Fibroblast of skin of back (primary cell): Measurements from ENCODE around the gene NOTCH3.

Source experiments
- DNase-seq: peaks from one replicate; pipeline ENCODE4 v3.0.0-alpha.2; 2013

Gene NOTCH3

DNA sequence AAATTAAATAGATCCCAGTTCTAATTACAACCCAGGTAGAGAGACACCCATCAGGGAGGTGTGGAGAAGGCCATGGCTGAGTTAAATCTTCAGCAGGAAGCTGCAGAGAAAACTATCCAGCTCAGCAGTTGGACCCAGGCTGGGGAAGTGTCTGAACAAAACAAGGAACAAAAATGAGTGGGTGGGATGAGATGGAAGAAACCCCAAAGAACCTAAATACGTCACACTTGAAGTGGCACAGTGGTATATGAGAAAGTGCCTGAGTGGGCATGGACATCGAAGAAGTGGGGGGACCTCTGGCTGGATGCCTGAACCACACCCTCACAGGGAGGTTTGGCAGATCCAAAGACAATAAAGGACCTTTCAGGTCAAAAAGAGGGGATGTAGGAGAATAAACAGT is 35.0 kb upstream of the NOTCH3 start:
- no peak for DNase-seq

DNA sequence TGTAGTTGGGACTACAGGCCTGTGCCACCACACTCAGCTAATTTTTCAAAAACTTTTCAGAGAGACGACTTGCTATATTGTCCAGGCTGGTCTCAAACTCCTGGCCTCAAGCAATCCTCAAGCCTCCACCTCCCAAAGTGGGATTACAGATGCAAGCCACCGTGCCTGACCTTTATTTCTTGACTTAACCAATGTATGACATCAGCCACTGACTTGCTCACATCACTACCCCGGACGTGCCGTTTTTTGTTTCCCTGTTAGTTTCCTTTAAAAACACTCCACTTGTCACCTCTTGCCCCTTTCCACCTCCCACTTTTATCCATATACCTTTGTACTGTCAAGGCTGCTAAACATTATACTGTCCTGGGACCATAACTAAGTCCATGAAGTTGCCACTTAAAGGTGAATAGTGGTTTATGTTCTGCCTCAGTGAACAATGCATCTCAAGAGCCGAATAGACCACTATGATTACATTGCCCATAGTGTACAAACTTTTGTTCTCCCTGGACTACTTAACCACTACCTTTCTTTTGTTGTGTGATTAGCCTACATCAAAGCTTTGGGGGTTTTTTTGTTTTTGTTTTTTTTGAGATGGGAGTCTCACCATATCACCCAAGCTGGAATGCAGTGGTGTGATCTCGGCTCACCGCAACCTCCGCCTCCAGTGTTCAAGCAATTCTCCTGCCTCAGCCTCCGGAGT is 33.8 kb upstream of the NOTCH3 start:
- no peak for DNase-seq

GRCh38 chr19:15231271-15231670 is 30.5 kb upstream of the NOTCH3 start:
- no peak for DNase-seq

- DNase-seq = no peak
Measured at GRCh38 chr19:15227261-15227660, 26.5 kb upstream of the NOTCH3 start.

- no peak for DNase-seq
Measured at GRCh38 chr19:15225760-15226159, 25.0 kb upstream of the NOTCH3 start.

DNA sequence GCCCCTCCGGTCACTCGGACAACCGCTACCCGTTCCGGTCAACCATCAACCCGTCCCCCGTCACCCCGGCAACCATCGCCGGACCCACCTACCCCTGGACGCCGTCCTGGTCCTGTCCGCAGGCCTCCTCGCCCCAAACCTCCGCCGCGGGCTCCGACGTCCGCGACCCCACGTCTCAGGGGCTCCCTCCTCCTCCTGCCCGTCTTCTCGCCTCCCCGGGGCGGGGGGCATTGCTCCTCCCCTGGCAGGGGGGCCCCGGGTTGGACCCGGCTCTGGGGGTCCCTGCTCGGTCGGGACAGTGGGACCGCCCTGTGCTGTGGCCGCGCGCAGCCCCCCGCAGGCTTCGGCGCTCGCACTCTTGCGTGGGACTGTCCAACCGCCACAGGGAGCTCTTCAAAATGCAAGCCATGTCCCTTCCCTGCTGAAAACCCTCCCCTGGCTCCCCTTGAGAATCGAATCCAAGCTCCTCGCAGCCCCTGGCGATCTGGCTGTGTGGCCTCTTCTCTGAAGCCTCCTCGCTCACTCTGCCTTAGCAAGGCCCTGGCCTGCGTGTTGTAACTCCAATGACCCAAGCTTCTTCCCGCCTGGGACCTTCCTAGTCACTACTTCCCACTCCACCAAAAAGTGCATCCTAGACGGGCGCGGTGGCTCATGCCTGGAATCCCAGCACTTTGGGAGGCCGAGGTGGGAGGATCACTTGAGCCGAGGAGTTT is 23.0 kb upstream of the NOTCH3 start:
- DNase-seq = no peak

DNA sequence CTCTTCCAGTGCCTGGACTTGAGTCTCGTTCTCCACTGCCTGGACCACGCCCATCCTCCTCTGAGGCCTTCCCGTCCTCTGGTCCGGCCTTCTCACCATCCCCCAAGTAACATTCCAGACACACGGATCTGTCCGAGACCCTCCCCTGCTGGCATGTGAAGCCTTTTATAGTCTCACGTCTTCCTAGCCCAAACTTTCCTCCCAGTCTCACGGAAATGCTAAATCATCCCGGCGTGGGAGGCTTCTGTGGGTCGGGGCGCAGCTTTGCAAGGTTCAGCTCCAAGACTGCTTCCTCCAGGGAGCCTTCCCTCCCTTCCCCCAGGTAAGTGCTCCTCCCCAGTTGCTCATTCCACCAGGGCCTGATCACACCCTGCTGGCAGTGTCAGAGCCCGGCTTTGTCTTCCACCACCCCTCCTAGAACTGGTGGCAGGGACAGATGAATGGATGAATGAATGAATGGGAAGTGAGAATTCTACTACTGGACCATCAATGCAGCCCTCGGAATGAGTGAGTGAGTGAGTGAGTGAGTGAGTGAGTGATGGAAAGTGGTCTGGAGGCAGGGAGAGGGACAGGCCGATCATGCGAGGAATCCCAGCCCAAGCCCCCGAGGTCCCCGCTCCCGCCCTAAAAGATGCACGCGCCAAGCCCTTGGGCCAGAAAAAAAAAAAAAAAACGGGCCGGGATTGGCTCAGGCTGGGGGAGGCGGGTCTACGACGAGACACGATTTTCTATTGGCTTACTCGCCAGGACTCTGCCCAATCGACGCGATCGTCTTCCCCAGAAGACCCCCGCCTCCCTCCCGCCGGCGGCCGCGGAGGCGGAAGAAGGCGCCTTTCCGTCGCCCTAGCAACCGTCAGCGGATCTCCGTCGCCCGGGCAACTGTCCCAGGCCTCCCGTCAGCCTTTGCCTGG is 22.2 kb upstream of the NOTCH3 start:
- DNase-seq = peak; percentile 96

DNA sequence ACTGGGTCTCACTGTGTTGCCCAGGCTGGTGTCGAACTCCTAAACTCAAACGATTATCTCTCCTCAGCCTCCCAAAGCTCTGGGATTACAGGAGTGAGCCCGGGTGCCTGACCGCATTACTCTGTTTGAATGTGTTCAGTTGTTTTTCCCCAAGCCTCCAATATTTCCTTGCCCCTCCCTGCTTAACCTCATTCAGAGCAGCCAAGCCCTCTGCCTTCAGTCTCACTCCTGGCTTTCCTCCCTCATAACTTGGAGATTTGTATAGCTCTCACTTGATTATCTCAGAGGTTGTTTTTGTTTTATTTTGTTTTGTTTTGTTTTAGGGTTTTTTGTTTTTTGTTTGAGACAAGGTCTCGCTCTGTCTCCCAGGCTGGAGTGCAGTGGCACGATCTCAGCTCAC is 20.0 kb upstream of the NOTCH3 start:
- DNase-seq = no peak

- no peak for DNase-seq
Measured at GRCh38 chr19:15218501-15218900, 17.7 kb upstream of the NOTCH3 start.

DNA sequence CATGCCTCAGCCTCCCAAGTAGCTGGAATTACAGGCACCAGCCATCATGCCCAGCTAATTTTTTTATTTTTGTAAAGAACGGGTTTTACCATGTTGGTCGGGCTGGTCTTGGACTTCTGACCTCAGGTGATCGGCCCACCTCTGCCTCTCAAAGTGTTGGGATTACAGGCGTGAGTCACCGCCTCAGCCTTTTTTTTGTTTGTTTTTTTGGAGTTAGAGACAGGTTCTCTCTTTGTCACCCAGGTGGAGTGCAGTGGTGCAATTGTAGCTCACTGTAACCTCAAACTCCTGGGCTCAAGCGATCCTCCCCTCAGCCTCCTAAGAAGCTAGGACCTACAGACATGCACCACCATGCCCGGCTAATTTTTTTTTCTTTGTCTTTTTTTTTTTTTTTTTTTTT is 15.6 kb upstream of the NOTCH3 start:
- no peak for DNase-seq

DNA sequence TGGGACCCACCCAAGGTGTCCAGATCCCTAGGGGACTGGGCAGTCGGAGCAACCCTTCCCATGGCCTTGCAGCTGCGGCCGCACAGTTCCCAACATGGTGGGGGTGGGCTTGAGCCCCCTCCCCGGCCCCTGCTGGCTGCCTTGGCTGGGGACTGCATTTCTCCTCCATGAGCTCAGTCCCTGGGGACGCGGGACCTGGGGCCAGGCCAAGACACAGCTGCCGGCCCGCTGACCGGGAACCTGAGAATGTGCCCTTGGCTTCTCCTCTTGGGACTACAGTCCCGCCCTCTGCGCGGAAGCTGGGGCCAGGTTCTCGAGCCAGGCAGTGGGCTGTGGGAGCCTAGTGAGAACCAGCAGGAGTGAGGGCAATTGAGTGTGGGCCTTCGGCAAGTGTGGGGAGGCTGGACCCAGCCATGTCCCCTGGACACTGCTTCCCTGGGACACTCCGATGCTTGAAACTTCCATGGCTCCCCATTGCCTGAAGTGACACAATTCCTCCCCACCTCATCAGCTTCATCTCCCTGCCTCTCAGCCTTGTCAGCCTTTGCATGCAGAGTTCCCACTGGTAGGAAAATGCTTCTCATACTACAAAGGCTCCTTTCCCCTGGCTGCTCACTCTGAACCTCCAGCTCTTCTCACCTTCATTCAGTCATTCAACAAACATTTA is 13.1 kb upstream of the NOTCH3 start:
- peak; percentile 61 for DNase-seq

DNA sequence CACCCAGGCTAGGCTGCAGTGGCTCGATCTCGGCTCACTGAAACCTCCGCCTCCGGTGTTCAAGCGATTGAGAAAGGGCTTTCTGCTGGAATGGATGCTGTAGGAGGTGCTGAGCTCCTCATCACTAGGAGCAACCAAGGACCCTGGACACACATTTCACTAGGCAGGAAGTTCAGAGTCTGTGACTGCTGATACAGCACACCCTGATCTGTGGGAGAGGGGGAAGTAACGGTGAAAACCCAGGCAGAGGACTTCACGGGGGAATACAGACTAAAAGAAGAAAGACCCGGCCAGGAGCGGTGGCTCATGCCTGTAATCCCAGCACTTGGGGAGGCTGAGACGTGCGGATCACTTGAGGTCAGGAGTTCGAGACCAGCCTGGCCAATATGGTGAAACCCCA is 11.9 kb upstream of the NOTCH3 start:
- DNase-seq = no peak

- DNase-seq = peak; percentile 95
Measured at GRCh38 chr19:15210323-15210781, 9.6 kb upstream of the NOTCH3 start.

- no peak for DNase-seq
Measured at GRCh38 chr19:15201374-15202023, 704 bp upstream of the NOTCH3 start.

DNA sequence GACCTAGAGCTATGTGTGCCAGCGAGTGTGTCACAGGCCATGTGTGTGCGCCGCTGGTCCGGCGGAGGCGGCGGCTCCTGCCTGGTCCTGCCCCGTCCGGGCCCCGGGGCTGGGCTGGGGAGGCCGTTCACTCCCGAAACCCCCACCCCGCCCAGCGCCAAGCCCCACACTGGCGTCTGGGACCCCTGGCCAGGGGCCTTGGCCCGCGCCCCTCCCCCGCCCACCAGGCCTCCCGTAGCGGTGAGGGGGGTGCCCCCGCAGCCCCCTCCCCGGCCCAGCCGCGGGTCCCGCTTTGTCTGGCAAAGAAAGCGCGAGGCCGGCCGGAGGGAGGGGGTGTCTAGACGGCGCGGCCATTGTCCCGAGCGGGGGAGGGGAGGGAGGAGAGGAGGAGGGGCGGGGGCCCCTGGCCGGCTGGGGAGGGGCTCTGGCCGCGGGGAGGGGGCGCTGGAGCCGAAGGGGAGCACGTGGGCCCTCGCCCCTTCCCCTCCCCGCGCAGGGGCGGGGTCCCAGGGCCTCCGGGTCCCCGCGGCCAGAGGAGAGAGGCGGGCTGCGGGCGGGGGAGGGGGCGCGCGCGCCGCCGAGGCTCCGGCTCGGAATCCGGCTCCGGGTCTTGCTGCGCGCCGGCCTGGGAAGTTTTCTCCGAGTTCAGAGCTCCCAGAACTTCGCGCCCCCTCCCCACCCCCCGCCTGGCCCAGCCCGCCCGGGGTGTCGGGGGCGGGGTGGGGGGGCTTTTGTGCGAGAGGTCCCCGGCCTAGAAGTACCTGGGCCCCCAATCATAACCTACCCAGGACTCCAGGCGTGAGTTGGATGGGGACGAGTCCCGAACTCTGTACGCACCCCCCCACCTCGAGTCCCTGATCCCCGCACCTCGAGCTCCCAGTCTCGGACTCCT is 888 bp downstream of the NOTCH3 start:
- DNase-seq = peak; percentile 57

- DNase-seq = no peak
Measured at GRCh38 chr19:15198951-15199660, 1.7 kb downstream of the NOTCH3 start.

- no peak for DNase-seq
Measured at GRCh38 chr19:15197942-15198341, 2.9 kb downstream of the NOTCH3 start.

DNA sequence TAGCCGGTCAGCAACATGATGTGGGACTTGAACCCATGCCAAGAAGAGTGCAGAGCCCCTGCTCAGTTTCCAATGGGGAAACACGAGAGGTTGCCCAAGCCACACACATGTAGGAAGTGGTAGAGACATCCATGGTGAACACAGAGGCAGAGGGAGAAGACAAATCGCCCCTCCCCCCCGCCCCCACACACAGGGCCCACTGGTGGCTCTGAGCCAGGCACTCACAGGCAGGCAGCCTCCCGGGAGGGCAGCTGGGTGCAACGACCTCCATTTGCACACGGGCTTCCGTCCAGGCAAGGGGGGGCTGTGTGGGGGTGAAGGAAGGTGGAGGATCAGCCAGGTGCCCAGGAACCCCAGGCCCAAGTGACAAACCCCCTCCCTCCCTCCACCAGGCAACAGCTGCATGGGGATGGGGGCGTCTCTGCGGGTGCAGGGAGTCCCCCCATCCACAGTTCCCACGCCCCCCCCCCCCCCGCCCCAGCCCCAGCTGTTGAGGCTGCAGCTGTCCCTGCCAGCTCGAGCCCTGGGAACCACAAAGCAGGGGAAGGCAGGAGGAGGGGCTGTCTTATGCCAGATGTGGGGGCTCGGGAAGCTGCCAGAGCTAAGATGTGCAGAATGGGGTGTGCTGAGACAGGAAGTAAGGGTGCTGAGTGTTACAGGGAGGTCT is 3.4 kb downstream of the NOTCH3 start:
- peak; percentile 58 for DNase-seq

DNA sequence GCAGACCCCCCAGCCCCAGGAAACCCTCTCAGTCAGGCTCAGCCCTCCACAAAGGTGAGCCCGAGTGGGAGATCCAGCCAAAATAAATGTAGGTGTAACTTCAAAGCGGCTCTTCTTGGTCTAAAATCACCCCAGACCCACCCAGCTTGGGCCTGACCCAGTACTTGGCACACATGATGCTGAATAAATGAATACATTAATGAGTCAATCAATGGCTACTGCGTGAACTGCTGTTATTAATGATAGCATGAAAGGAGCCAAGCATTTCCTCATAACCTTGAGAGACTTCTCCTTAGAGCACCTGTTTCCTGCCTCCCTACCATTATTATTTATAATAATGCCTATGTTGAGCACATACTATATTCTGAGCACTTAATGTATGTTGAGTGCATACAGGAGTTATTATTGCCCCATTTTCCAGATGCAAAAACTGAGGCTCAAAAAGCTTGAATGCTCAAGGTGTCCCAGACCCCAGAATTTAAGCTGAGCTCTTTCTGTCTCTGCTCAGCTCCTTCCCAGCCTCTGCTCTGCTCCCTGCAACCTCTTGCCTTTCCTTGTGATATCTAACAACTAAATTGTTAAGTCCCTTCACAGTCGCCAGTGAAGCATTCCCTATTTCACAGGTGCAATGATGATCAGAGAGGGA is 4.3 kb downstream of the NOTCH3 start:
- no peak for DNase-seq
